Psoas muscle (tissue), 8 donors: ENCODE results near the gene DAP. TPM values are rescaled to one million over a fixed set of nuclear protein-coding genes. Genes with fewer than 3 reads are reported as not detected.

Experiments
- ATAC-seq, 4 donors: fragments of 200-7000 bp; cut with Tn5 transposase; one replicate each; pipeline ENCODE4 v1.9.1; 2020; ENCODE audit warnings: moderate library complexity in 3 of 4, mild to moderate bottlenecking in 2 of 4
- DNase-seq, 2 donors: peaks; one replicate each; pipeline ENCODE4 v3.0.0-alpha.2; 2020
- H3K27ac ChIP-seq: fragments of 200-600 bp; one replicate; pipeline ENCODE4 v1.8.0; 2022
- H3K27me3 ChIP-seq, 3 donors: fragments of 200-600 bp in 1 of 3; one replicate each; pipeline versions ENCODE4 v1.6.1 to v1.8.0; 2013 to 2022; ENCODE audit warnings: low read length in 2 of 3, mild to moderate bottlenecking in 2 of 3, moderate library complexity in 1 of 3; ENCODE audit not compliant: insufficient read depth in 3 of 3
- H3K36me3 ChIP-seq, 2 donors: fragments of 200-600 bp in 1 of 2; one replicate each; pipeline versions ENCODE4 v1.6.1 to v1.8.0; 2013 to 2022; ENCODE audit warnings: low read depth in 1 of 2, mild to moderate bottlenecking in 1 of 2, moderate library complexity in 1 of 2; ENCODE audit not compliant: insufficient read depth in 1 of 2
- H3K4me1 ChIP-seq: fragments of 200-600 bp; one replicate; pipeline ENCODE4 v1.8.0; 2022
- H3K4me3 ChIP-seq: fragments of 200-600 bp; one replicate; pipeline ENCODE4 v1.8.0; 2022; ENCODE audit warnings: mild to moderate bottlenecking
- H3K9me3 ChIP-seq: fragments of 200-600 bp; one replicate; pipeline ENCODE4 v1.8.0; 2022
- WGBS, 3 donors: extraction: QIAGEN DNeasy Blood & Tissue Kit; methylation state at CpG; one replicate each; pipeline versions ENCODE4 v1.1.6 to v1.1.7; 2013; 5-methylcytosine and 5-hydroxymethylcytosine counted together
- intact Hi-C, 2 donors: fragments of 100-400 bp; cut with DNase I; formaldehyde crosslinking; loops; one replicate each; pipeline versions ENCODE4 v1.11.0 to v1.14.2; 2022
- polyA plus RNA-seq, 3 donors: library from polyadenylated mRNA; stranded (reverse); fragments of 200-250 nt; gene quantifications; one replicate each; pipeline ENCODE4 v1.2.3, GENCODE V29; 2013
- total RNA-seq, 4 donors: library from RNA; stranded (reverse); fragmentation: NEBNext Ultra II Directional in 2 of 4; extraction: Animal tissue kit (Norgen Biotek cat#: 25700) in 2 of 4; gene quantifications; one replicate each; pipeline versions ENCODE4 v1.2.1 to v1.2.4, GENCODE V29; 2021 to 2023
- TF ChIP-seq, protein P1 (sequence below): fragments of 200-600 bp; IDR thresholded peaks from one replicate; pipeline ENCODE4 v1.8.0; 2022; ENCODE audit warnings: antibody characterized with exemption
- donor health status: healthy with polysubstance abuse.
- donor health status: DM: no; HTN: no; CAD: no; lungs with moderate emphysema.
- donor health status: Bipolar disorder and iron deficiency.
- donor health status: healthy.
- donor health status: DM: yes; HTN: yes; CAD: no.
- donor health status: DM: no; HTN: no; CAD: no.
- donor health status: DM: no; HTN: no; CAD: no.
- donor health status: DM: yes; HTN: yes; CAD: no.

Gene DAP
- total and polyA plus RNA-seq, 7 donors = 3.6 to 8.1 (median 5.1) TPM

DNA sequence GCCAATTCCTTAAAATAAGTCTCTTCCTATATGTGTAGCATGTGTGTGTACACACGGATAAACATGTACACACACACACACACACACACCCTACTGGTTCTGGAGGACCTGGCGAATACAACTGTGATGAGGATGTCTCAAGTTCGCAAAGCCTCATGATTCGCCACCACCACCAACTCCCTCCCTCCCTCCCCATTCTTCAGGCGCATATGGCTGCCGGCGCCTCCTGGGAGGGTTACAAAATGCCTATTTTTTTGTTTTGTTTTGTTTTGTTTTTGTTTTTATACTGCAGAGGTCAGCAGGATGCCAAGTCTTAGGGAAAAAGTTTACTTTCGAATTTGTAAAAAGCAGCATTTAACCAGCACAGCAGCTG is 88.0 kb downstream of the DAP start:
- Histone ChIP-seq H3K4me3 (no peak overlapping the region), H3K9me3 (no peaks in the 10 kb centered on the region), H3K4me1 (no peaks in the 10 kb centered on the region), H3K36me3 (no peaks in the 10 kb centered on the region), H3K27ac (no peak overlapping the region), H3K27me3 (no peaks in the 10 kb centered on the region)
- 77 to 83% (median 82%) methylated on average over 8 of the region's 8 CpGs for WGBS, 3 donors
- ATAC-seq (no peak), DNase-seq (no peak)
- TF ChIP-seq, protein P1, sequence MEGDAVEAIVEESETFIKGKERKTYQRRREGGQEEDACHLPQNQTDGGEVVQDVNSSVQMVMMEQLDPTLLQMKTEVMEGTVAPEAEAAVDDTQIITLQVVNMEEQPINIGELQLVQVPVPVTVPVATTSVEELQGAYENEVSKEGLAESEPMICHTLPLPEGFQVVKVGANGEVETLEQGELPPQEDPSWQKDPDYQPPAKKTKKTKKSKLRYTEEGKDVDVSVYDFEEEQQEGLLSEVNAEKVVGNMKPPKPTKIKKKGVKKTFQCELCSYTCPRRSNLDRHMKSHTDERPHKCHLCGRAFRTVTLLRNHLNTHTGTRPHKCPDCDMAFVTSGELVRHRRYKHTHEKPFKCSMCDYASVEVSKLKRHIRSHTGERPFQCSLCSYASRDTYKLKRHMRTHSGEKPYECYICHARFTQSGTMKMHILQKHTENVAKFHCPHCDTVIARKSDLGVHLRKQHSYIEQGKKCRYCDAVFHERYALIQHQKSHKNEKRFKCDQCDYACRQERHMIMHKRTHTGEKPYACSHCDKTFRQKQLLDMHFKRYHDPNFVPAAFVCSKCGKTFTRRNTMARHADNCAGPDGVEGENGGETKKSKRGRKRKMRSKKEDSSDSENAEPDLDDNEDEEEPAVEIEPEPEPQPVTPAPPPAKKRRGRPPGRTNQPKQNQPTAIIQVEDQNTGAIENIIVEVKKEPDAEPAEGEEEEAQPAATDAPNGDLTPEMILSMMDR = no peak
- intact Hi-C loops = no loop called here

DNA sequence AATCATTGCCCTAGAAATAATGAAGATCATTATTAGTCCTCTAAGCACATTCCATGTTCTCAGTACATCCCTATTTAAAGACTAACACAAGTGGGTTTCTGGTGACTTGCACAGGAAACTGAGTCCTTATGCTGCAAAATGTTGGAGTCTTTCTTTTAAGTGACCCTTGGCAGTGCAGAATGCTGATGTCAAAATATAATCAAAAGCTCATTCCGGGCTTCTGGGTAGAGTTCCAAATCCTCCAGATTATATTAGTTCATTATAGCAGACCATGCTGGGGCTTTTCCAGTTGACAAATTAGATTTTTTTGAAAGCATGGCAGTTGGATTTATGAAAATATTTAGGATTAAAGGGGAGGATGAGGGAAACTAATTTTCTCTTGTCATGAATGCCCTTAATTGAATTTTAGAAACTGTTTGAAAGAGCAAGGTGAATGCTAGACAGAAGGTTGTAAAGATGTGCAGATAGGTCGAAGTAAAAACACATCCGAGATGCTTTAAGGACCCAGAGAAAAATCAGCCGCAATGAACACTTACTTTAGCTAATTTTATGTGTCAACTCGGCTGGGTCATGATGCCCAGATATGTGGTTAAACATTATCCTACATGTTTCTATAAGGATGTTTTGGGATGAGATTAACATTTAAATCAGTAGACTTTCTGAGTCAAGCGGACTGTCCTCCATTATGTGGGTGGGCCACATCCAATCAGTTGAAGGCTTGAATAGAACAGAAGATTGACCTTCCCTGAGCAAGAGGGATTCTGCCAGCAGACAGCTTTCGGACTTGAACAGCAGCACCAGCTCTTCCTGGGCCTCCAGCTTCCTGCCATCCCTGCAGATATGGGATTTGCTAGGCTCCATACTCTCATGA is 88.7 kb downstream of the DAP start:
- H3K27me3 ChIP-seq = no peaks in the 10 kb centered on the region
- no peak overlapping the region for H3K4me3 ChIP-seq
- peaks cover 3% of the 10 kb centered on the region for H3K4me1 ChIP-seq
- ATAC-seq (no peak), DNase-seq (no peak)
- intact Hi-C loops = no loop called here
- TF ChIP-seq, protein P1 = no peak
- no peak overlapping the region for H3K27ac ChIP-seq
- H3K9me3 ChIP-seq = no peaks in the 10 kb centered on the region
- whole genome bisulfite sequencing, 3 donors = 88 to 91% (median 89%) methylated on average over 7 of the region's 7 CpGs
- no peaks in the 10 kb centered on the region for H3K36me3 ChIP-seq

DNA sequence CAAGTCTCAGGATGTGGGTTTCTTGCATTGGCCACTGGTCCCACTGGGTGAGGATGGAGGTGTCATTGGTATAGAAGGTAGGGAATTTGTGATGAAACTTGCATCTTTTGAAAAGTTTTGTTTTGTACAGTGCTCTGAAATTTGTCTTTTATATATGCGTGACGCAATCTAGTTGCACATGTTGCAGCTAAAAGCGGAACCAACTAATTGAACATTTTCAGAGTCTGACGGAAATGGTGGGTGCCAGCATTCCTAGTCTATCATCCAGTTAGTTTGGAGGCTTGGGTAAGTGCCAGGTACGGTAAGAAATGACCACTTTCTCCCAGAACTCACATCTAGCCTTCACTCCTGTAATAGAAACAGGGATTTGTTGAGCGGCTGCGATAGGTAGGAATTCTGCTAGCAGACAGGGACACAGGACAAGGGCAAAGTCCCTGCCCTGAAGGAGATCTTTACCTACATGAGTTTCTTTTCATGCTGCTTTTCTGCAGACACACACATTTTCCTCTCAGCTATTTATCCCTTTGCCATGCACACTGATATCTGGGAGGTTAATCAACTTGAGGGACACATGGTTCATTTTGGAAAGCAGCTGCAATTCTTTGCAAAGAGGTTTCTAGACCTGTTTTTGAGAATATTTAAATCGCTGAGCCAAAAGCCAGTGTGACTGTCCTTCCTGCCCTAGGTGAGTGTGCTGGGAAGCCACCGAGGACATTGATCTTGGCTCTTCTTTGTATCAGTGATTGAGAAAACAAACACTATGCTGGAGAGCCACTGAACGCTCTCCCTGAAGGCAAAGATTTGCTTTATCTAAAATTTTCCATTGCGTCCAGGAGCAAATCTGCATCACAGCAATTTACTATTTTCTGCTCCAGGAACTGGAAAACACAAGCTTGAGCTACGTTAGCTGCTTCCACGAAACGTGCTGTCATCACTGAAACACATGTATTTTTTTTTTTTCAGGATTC is 89.7 kb downstream of the DAP start:
- no peak overlapping the region for H3K4me3 ChIP-seq
- intact Hi-C loops = no loop called here
- 52 to 73% (median 57%) methylated on average over 14 of the region's 14 CpGs for WGBS, 3 donors
- H3K36me3 ChIP-seq = no peaks in the 10 kb centered on the region
- no peak overlapping the region for H3K27ac ChIP-seq
- DNase-seq (no peak), ATAC-seq (no peak)
- no peaks in the 10 kb centered on the region for H3K27me3 ChIP-seq
- H3K9me3 ChIP-seq = no peaks in the 10 kb centered on the region
- TF ChIP-seq, protein P1 = no peak
- peaks cover 12% of the 10 kb centered on the region for H3K4me1 ChIP-seq

DNA sequence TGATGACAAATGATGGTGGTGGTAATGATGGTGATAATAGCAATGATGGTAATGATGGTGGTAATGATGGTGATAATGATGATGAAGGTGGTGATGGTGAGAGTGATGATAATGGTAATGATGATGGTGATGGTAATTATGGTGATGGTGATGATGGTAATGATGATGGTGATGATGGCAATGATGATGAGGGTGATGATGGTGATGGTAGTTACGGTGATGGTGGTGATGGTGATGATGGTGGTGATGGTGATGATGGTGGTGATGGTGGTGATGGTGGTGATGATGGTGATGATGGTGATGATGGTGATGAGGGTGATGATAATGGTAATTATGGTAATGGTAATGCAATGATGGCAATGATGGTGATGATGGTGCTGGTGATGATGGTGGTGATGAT is 91.1 kb downstream of the DAP start:
- no peak overlapping the region for H3K27ac ChIP-seq
- ATAC-seq (no peak), DNase-seq (no peak)
- no peak overlapping the region for H3K4me3 ChIP-seq
- no peaks in the 10 kb centered on the region for H3K36me3 ChIP-seq
- peaks cover 17% of the 10 kb centered on the region for H3K4me1 ChIP-seq
- H3K9me3 ChIP-seq = no peaks in the 10 kb centered on the region
- intact Hi-C loops = no loop called here
- WGBS, 3 donors = 98 to 100% (median 100%) methylated on average over 1 of the region's 1 CpG
- H3K27me3 ChIP-seq = no peaks in the 10 kb centered on the region
- TF ChIP-seq, protein P1 = no peak
